Measurements from ENCODE around the gene SORT1.

The SORT1 gene

DNA sequence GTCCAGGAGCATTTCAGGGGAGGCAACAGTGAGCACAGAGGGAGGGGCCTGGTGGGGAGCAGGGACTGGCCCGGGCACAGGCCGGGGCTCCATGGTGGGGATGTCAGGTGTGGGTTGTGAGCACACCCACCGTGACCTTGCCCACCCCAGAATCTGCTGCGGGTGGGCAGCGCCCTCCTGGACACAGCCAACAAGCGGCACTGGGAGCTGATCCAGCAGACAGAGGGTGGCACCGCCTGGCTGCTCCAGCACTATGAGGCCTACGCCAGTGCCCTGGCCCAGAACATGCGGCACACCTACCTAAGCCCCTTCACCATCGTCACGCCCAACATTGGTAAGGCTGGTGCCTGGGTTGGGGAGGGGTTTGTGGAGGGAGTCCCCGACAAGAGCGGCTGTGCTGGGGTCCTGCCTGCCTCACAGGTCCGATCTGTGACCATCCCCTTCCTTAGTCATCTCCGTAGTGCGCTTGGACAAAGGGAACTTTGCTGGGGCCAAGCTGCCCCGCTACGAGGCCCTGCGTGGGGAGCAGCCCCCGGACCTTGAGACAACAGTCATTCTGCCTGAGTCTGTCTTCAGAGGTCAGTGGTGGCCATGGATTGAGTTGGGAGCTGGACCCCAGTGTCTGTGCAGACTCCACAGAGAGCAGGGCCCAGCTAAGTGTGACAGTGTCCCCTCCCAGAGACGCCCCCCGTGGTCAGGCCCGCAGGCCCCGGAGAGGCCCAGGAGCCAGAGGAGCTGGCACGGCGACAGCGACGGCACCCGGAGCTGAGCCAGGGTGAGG lies 129.1 kb downstream of the SORT1 start:
- no peak overlapping the region for H2AFZ ChIP-seq (ENCODE audit: low read depth, low read length)
- no peak overlapping the region for H3K27ac ChIP-seq (ENCODE audit: low read length)
- no peaks in the 10 kb centered on the region for H3K27me3 ChIP-seq (ENCODE audit: low read depth, low read length)
- no peaks in the 10 kb centered on the region for H3K79me2 ChIP-seq (ENCODE audit: low read length)
- H3K4me2 ChIP-seq (ENCODE audit: low read length), result no peak overlapping the region
- H3K36me3 ChIP-seq (replicated peaks; ENCODE audit: low read depth, low read length), result no peaks in the 10 kb centered on the region
- no peak for TF ChIP-seq EZH2phosphoT487 (IDR thresholded peaks at IDR 0.05; ENCODE audit: low read depth)
- TF ChIP-seq, protein P1, sequence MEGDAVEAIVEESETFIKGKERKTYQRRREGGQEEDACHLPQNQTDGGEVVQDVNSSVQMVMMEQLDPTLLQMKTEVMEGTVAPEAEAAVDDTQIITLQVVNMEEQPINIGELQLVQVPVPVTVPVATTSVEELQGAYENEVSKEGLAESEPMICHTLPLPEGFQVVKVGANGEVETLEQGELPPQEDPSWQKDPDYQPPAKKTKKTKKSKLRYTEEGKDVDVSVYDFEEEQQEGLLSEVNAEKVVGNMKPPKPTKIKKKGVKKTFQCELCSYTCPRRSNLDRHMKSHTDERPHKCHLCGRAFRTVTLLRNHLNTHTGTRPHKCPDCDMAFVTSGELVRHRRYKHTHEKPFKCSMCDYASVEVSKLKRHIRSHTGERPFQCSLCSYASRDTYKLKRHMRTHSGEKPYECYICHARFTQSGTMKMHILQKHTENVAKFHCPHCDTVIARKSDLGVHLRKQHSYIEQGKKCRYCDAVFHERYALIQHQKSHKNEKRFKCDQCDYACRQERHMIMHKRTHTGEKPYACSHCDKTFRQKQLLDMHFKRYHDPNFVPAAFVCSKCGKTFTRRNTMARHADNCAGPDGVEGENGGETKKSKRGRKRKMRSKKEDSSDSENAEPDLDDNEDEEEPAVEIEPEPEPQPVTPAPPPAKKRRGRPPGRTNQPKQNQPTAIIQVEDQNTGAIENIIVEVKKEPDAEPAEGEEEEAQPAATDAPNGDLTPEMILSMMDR (IDR thresholded peaks at IDR 0.05; ENCODE audit: low read depth, low read length), result no peak
- no peaks in the 10 kb centered on the region for H3K9me3 ChIP-seq (ENCODE audit: insufficient read depth, low read length)
- H4K20me1 ChIP-seq (ENCODE audit: insufficient read depth, low read length), result no peaks in the 10 kb centered on the region
- H3K9ac ChIP-seq (ENCODE audit: low read length), result no peak overlapping the region
- no peak overlapping the region for H3K4me3 ChIP-seq (ENCODE audit: low read length)
- no peaks in the 10 kb centered on the region for H3K4me1 ChIP-seq (ENCODE audit: low read length)

DNA sequence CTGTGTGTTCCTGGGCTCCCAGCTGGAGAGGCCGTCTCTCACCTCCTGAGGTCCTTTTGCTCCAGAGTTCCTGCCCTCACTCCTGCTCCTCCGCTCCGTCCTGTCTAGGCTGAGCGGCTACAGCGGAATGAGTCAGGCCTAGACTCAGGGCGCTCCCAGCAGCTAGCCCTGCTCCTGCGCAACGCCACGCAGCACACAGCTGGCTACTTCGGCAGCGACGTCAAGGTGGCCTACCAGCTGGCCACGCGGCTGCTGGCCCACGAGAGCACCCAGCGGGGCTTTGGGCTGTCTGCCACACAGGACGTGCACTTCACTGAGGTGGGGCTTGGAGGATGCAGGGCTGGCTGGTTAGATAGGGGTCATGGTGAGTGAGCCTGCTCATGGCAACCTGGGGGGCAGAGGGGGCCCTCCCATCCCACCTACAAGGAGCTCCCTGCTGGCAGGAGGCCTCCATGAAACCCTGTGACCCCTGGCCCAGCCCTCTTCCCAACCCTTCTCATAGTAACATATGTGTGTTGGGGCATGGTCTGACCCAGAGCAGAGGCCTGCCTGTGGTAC lies 129.9 kb downstream of the SORT1 start:
- H3K27me3 ChIP-seq (ENCODE audit: low read depth, low read length), result no peaks in the 10 kb centered on the region
- no peaks in the 10 kb centered on the region for H3K79me2 ChIP-seq (ENCODE audit: low read length)
- no peak overlapping the region for H3K4me3 ChIP-seq (ENCODE audit: low read length)
- no peak overlapping the region for H2AFZ ChIP-seq (ENCODE audit: low read depth, low read length)
- H3K27ac ChIP-seq (ENCODE audit: low read length), result no peak overlapping the region
- H3K4me2 ChIP-seq (ENCODE audit: low read length), result no peak overlapping the region
- no peaks in the 10 kb centered on the region for H4K20me1 ChIP-seq (ENCODE audit: insufficient read depth, low read length)
- H3K36me3 ChIP-seq (replicated peaks; ENCODE audit: low read depth, low read length), result no peaks in the 10 kb centered on the region
- H3K9me3 ChIP-seq (ENCODE audit: insufficient read depth, low read length), result no peaks in the 10 kb centered on the region
- H3K4me1 ChIP-seq (ENCODE audit: low read length), result no peaks in the 10 kb centered on the region
- no peak for TF ChIP-seq EZH2phosphoT487 (IDR thresholded peaks at IDR 0.05; ENCODE audit: low read depth)
- TF ChIP-seq, protein P1 (IDR thresholded peaks at IDR 0.05; ENCODE audit: low read depth, low read length), result no peak
- no peak overlapping the region for H3K9ac ChIP-seq (ENCODE audit: low read length)

GRCh38 chr1:109266965-109267364 lies 130.8 kb downstream of the SORT1 start:
- no peak for TF ChIP-seq EZH2phosphoT487 (IDR thresholded peaks at IDR 0.05; ENCODE audit: low read depth)
- TF ChIP-seq, protein P1 (IDR thresholded peaks at IDR 0.05; ENCODE audit: low read depth, low read length), result no peak
- Histone ChIP-seq H3K4me3 (ENCODE audit: low read length) (no peak overlapping the region), H2AFZ (ENCODE audit: low read depth, low read length) (no peak overlapping the region), H3K4me1 (ENCODE audit: low read length) (no peaks in the 10 kb centered on the region), H3K9ac (ENCODE audit: low read length) (no peak overlapping the region), H3K9me3 (ENCODE audit: insufficient read depth, low read length) (no peaks in the 10 kb centered on the region), H3K27ac (ENCODE audit: low read length) (no peak overlapping the region), H4K20me1 (ENCODE audit: insufficient read depth, low read length) (no peaks in the 10 kb centered on the region), H3K79me2 (ENCODE audit: low read length) (no peaks in the 10 kb centered on the region), H3K27me3 (ENCODE audit: low read depth, low read length) (no peaks in the 10 kb centered on the region), H3K36me3 (replicated peaks; ENCODE audit: low read depth, low read length) (no peaks in the 10 kb centered on the region), H3K4me2 (ENCODE audit: low read length) (no peak overlapping the region)

DNA sequence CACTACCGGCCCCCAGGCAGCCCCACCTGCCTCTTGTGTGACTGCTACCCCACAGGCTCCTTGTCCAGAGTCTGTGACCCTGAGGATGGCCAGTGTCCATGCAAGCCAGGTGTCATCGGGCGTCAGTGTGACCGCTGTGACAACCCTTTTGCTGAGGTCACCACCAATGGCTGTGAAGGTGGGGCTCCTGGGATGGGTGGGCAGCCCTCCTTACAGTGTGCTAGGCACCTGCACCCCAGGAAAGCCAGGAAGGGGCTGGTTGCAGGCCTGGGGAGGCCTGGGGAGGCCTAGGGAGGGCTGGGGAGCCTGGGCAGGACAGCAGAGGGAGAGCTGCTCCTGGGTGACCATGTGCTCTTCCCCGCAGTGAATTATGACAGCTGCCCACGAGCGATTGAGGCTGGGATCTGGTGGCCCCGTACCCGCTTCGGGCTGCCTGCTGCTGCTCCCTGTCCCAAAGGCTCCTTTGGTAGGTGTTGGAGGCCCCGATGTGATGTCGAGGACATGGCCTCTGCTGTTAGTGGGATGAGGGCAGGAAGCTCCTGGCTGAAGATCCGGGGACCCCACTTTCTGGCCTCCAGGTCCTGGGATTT lies 131.9 kb downstream of the SORT1 start:
- Histone ChIP-seq H3K36me3 (replicated peaks; ENCODE audit: low read depth, low read length) (no peaks in the 10 kb centered on the region), H3K4me1 (ENCODE audit: low read length) (no peaks in the 10 kb centered on the region), H3K27me3 (ENCODE audit: low read depth, low read length) (no peaks in the 10 kb centered on the region), H3K9ac (ENCODE audit: low read length) (no peak overlapping the region), H2AFZ (ENCODE audit: low read depth, low read length) (no peak overlapping the region), H3K4me2 (ENCODE audit: low read length) (no peak overlapping the region), H4K20me1 (ENCODE audit: insufficient read depth, low read length) (no peaks in the 10 kb centered on the region), H3K79me2 (ENCODE audit: low read length) (no peaks in the 10 kb centered on the region), H3K9me3 (ENCODE audit: insufficient read depth, low read length) (no peaks in the 10 kb centered on the region), H3K27ac (ENCODE audit: low read length) (no peak overlapping the region), H3K4me3 (ENCODE audit: low read length) (no peak overlapping the region)
- TF ChIP-seq, protein P1 (IDR thresholded peaks at IDR 0.05; ENCODE audit: low read depth, low read length), result no peak
- TF ChIP-seq EZH2phosphoT487 (IDR thresholded peaks at IDR 0.05; ENCODE audit: low read depth), result no peak
